Uterus (tissue), 4 donors: ENCODE results near the gene BABAM2. TPM values are rescaled to one million over a fixed set of nuclear protein-coding genes. Genes with fewer than 3 reads are reported as not detected.

Experiments
- DNase-seq, 2 donors: peaks; one replicate each; pipeline ENCODE4 v3.0.0-alpha.2; 2019 to 2020
- H3K27ac ChIP-seq, 2 donors: fragments of 200-600 bp; sonication (generic); 1 replicate in 1 of 2; 2 replicates in 1 of 2; pipeline ENCODE4 v1.5.1; 2016 to 2018
- H3K27me3 ChIP-seq, 2 donors: fragments of 200-600 bp; sonication (generic); one replicate each; pipeline ENCODE4 v1.5.1; 2018 to 2019; ENCODE audit warnings: control low read depth in 1 of 2
- H3K36me3 ChIP-seq, 2 donors: fragments of 200-600 bp; sonication (generic); one replicate each; pipeline ENCODE4 v1.5.1; 2019; ENCODE audit warnings: control low read depth in 1 of 2
- H3K4me1 ChIP-seq, 2 donors: fragments of 200-600 bp; sonication (generic); one replicate each; pipeline ENCODE4 v1.5.1; 2018 to 2019; ENCODE audit warnings: control low read depth in 1 of 2
- H3K4me3 ChIP-seq, 2 donors: fragments of 200-600 bp; sonication (generic); 1 replicate in 1 of 2; 2 replicates in 1 of 2; pipeline ENCODE4 v1.5.1; 2018 to 2019; ENCODE audit warnings: mild to moderate bottlenecking in 1 of 2
- H3K9me3 ChIP-seq, 2 donors: fragments of 200-600 bp; sonication (generic); one replicate each; pipeline ENCODE4 v1.5.1; 2019; ENCODE audit warnings: control low read depth in 1 of 2
- CTCF ChIP-seq, 4 experiments: fragments of 200-600 bp in 2 of 4; fragments of 450-650 bp in 2 of 4; sonication (generic) in 2 of 4; IDR thresholded peaks; one replicate each; pipeline ENCODE4 v1.5.1; 2016 to 2019; ENCODE audit warnings: antibody characterized with exemption in 4 of 4, mild to moderate bottlenecking in 2 of 4, moderate library complexity in 1 of 4
- POLR2A ChIP-seq, 2 donors: fragments of 450-650 bp; IDR thresholded peaks; one replicate each; pipeline ENCODE4 v1.6.1; 2016; ENCODE audit warnings: antibody characterized with exemption in 2 of 2, mild to moderate bottlenecking in 1 of 2, moderate library complexity in 1 of 2
- intact Hi-C: fragments of 100-400 bp; cut with DNase I; formaldehyde crosslinking; loops from one replicate; pipeline ENCODE4 v1.15.1; 2023; ENCODE audit warnings: low total_unique reads
- total RNA-seq, 4 donors: library from RNA; depleted of rRNA in 3 of 4; stranded (reverse); fragments of >200 nt in 3 of 4; gene quantifications; one replicate each; pipeline versions ENCODE4 v1.1.0 to v1.2.4, GENCODE V29; 2014 to 2023
- donor health status: DM: yes; HTN: yes; CAD: no.

The BABAM2 gene
- total RNA-seq, 4 donors from 2014 or later, result 24.1 to 62.1 (median 32.5) TPM

- Histone ChIP-seq H3K27ac (peak overlapping the region; percentile 75 to 80), H3K27me3 (no peaks in the 10 kb centered on the region), H3K36me3 (no peaks in the 10 kb centered on the region), H3K4me3 (no peak overlapping the region), H3K4me1 (no peaks in the 10 kb centered on the region), H3K9me3 (no peaks in the 10 kb centered on the region)
- intact Hi-C loops, result no loop called here
- TF ChIP-seq POLR2A (IDR thresholded peaks at IDR 0.05), result no peak
- TF ChIP-seq CTCF (IDR thresholded peaks at IDR 0.05), result no peak
- peak in 1 of 2 donors; percentile 40 for DNase-seq
Observed at GRCh38 chr2:28269019-28269784, 378.7 kb downstream of the BABAM2 start.

GRCh38 chr2:28270456-28271152 is 380.1 kb downstream of the BABAM2 start:
- Histone ChIP-seq H3K36me3 (no peaks in the 10 kb centered on the region), H3K4me3 (no peak overlapping the region), H3K27me3 (no peaks in the 10 kb centered on the region), H3K9me3 (no peaks in the 10 kb centered on the region), H3K27ac (peak overlapping the region; percentile 75 to 80), H3K4me1 (no peaks in the 10 kb centered on the region)
- intact Hi-C loops, result no loop called here
- DNase-seq, result no peak
- TF ChIP-seq POLR2A (IDR thresholded peaks at IDR 0.05) (no peak), CTCF (IDR thresholded peaks at IDR 0.05) (no peak)

GRCh38 chr2:28271231-28271918 is 380.8 kb downstream of the BABAM2 start:
- no peaks in the 10 kb centered on the region for H3K4me1 ChIP-seq
- peak overlapping the region in 1 of 2 donors; percentile 80 for H3K27ac ChIP-seq
- intact Hi-C loops, result no loop called here
- no peak for TF ChIP-seq CTCF (IDR thresholded peaks at IDR 0.05)
- no peak for TF ChIP-seq POLR2A (IDR thresholded peaks at IDR 0.05)
- H3K36me3 ChIP-seq, result no peaks in the 10 kb centered on the region
- no peaks in the 10 kb centered on the region for H3K27me3 ChIP-seq
- H3K4me3 ChIP-seq, result no peak overlapping the region
- DNase-seq, result no peak
- no peaks in the 10 kb centered on the region for H3K9me3 ChIP-seq

GRCh38 chr2:28271919-28272250 is 381.4 kb downstream of the BABAM2 start:
- Histone ChIP-seq H3K27ac (no peak overlapping the region), H3K27me3 (no peaks in the 10 kb centered on the region), H3K36me3 (no peaks in the 10 kb centered on the region), H3K4me1 (no peaks in the 10 kb centered on the region), H3K4me3 (no peak overlapping the region), H3K9me3 (no peaks in the 10 kb centered on the region)
- TF ChIP-seq CTCF (IDR thresholded peaks at IDR 0.05) (no peak), POLR2A (IDR thresholded peaks at IDR 0.05) (no peak)
- DNase-seq, result no peak
- intact Hi-C loops, result no loop called here

GRCh38 chr2:28273751-28274150 is 383.2 kb downstream of the BABAM2 start:
- no peaks in the 10 kb centered on the region for H3K9me3 ChIP-seq
- no peak overlapping the region for H3K4me3 ChIP-seq
- H3K27ac ChIP-seq, result peak overlapping the region in 1 of 2 donors; percentile 77
- no peaks in the 10 kb centered on the region for H3K4me1 ChIP-seq
- intact Hi-C loops, result no loop called here
- no peaks in the 10 kb centered on the region for H3K27me3 ChIP-seq
- no peaks in the 10 kb centered on the region for H3K36me3 ChIP-seq
- TF ChIP-seq POLR2A (IDR thresholded peaks at IDR 0.05), result no peak
- no peak for TF ChIP-seq CTCF (IDR thresholded peaks at IDR 0.05)
- no peak for DNase-seq
